WTC11 (cell line): Measurements from ENCODE around the gene NOL4L.

Experiments
- TF ChIP-seq, protein P1 (sequence below): sonication (generic); formaldehyde crosslinking; IDR thresholded peaks from 2 replicates; pipeline ENCODE4 v1.8.1; 2023; ENCODE audit warnings: mild to moderate bottlenecking, moderate library complexity, missing genetic modification reagents
- TF ChIP-seq, protein P2 (sequence below): fragments of 200-600 bp; IDR thresholded peaks from 2 replicates; pipeline ENCODE4 v1.8.0; 2022; ENCODE audit warnings: antibody characterized with exemption

DNA sequence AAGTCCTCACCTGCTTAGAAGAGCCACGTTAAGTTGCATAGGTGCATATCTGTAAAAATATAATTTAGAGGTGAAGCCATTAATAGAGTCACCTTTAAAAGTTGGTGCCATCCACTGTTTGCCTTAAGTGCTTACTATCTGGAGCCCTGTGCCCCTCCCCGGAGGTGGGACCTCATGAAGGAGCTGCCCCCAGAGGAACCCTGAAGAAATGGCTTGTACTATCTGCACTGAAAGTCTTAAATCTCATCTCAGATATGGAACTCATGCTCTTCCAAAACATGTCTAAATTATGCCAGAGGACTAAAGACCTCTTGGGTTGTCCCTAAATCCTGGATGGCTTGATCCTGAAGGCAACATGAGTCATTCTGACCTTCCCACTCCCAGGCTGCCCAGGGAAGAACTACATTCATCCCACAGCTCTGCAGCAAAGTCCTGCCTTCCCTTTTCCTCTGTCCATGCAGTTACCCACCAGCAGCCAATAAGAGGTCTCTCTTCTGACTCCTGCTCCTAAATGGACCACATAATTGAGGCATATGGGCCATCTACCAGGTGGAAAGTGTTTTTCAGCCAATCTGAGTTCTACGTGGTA, 141.7 kb downstream of the NOL4L start:
- TF ChIP-seq, protein P1, sequence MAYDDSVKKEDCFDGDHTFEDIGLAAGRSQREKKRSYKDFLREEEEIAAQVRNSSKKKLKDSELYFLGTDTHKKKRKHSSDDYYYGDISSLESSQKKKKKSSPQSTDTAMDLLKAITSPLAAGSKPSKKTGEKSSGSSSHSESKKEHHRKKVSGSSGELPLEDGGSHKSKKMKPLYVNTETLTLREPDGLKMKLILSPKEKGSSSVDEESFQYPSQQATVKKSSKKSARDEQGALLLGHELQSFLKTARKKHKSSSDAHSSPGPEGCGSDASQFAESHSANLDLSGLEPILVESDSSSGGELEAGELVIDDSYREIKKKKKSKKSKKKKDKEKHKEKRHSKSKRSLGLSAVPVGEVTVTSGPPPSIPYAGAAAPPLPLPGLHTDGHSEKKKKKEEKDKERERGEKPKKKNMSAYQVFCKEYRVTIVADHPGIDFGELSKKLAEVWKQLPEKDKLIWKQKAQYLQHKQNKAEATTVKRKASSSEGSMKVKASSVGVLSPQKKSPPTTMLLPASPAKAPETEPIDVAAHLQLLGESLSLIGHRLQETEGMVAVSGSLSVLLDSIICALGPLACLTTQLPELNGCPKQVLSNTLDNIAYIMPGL (CRISPR knock-in tag) = no peak
- TF ChIP-seq, protein P2, sequence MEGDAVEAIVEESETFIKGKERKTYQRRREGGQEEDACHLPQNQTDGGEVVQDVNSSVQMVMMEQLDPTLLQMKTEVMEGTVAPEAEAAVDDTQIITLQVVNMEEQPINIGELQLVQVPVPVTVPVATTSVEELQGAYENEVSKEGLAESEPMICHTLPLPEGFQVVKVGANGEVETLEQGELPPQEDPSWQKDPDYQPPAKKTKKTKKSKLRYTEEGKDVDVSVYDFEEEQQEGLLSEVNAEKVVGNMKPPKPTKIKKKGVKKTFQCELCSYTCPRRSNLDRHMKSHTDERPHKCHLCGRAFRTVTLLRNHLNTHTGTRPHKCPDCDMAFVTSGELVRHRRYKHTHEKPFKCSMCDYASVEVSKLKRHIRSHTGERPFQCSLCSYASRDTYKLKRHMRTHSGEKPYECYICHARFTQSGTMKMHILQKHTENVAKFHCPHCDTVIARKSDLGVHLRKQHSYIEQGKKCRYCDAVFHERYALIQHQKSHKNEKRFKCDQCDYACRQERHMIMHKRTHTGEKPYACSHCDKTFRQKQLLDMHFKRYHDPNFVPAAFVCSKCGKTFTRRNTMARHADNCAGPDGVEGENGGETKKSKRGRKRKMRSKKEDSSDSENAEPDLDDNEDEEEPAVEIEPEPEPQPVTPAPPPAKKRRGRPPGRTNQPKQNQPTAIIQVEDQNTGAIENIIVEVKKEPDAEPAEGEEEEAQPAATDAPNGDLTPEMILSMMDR = no peak
